ENCODE results near the gene ZNF423. TPM values are rescaled to one million over a fixed set of nuclear protein-coding genes. Genes with fewer than 3 reads are reported as not detected.
A peak's percentile ranks its signal among the peaks of the same experiment; 100 is the strongest.

ZNF423 gene
- total and polyA plus RNA-seq, 9 of the 15 experiments (the other 6 are each of a cell fraction or from before 2014, with no cell fraction given), result not detected

GRCh38 chr16:49620869-49621240 is 235.1 kb downstream of the ZNF423 start:
- Histone ChIP-seq H3K27ac (ENCODE audit: extremely low read depth, low read depth, low read length) (peak overlapping the region; percentile 77), H3K4me3 (no peak overlapping the region), H3K36me3 (ENCODE audit: control insufficient read depth, insufficient read depth, low read length) (no peaks in the 10 kb centered on the region), H3K9me1 (ENCODE audit: control insufficient read depth, insufficient read depth, low read length) (peaks cover 6% of the 10 kb centered on the region), H2AFZ (ENCODE audit: low read depth, low read length) (peak overlapping the region; percentile 94), H3K79me2 (ENCODE audit: control insufficient read depth, insufficient read depth, low read length) (no peaks in the 10 kb centered on the region), H3K4me2 (ENCODE audit: insufficient read depth, low read length) (peak overlapping the region; percentile 68; the same call in 1 of the 2 replicates), H3K4me1 (replicated peaks in 1 of 2; ENCODE audit: control insufficient read depth in 2 of 2, insufficient read depth in 2 of 2, low read length in 2 of 2) (peaks cover 24% of the 10 kb centered on the region in 2 experiments; a peak in 4 of 5 replicates), H3K27me3 (ENCODE audit: control insufficient read depth in 2 of 2, insufficient read depth in 2 of 2, low read length in 2 of 2) (0 out of 5 replicates have a peak, but pooled peaks cover 0 to 6% of the 10 kb centered on the region in 2 experiments), H4K20me1 (replicated peaks; ENCODE audit: control insufficient read depth, insufficient read depth, low read length) (no peaks in the 10 kb centered on the region), H3K9me3 (replicated peaks; ENCODE audit: control insufficient read depth, insufficient read depth, low read depth, low read length) (no peaks in the 10 kb centered on the region), H3K9ac (ENCODE audit: insufficient read depth in 1 of 2, low read depth in 2 of 2, low read length in 2 of 2) (peak overlapping the region; percentile 36 to 72; a peak in 2 of 4 replicates)
- FAIRE-seq (no peak), DNase-seq (ENCODE audit: extremely low read depth in 1 of 4, low spot score in 3 of 4) (peak in 3 of 4 experiments; percentile 23 to 29 (median 27)), ATAC-seq (peak; percentile 44)
- no peak for TF ChIP-seq NR4A1 (CRISPR knock-in tag; IDR thresholded peaks at IDR 0.05)
- TF ChIP-seq NR4A1 (tag; IDR thresholded peaks at IDR 0.05), result 0 out of 2 replicates have a peak, but pooled peaks have one; percentile 19
- 0 out of 2 replicates have a peak, but pooled peaks have one; percentile 15 for TF ChIP-seq ZNF589 (CRISPR knock-in tag; IDR thresholded peaks at IDR 0.05; ENCODE audit: low read depth)
- TF ChIP-seq DPF2 (IDR thresholded peaks at IDR 0.05), result peak; percentile 28; the same call in 1 of the 2 replicates
- no peak for TF ChIP-seq ESRRA (IDR thresholded peaks at IDR 0.05; ENCODE audit: borderline replicate concordance, low read depth)
- TF ChIP-seq TRIM24 (IDR thresholded peaks at IDR 0.05), result no peak
- TF ChIP-seq NR2C2 (CRISPR knock-in tag; IDR thresholded peaks at IDR 0.05), result no peak
- TF ChIP-seq NR2C2 (tag; IDR thresholded peaks at IDR 0.05), result 0 out of 2 replicates have a peak, but pooled peaks have one; percentile 8
- intact Hi-C loops (cut with micrococcal nuclease) (no loop called here), in situ Hi-C loops (cut with MboI) (no loop called here)
- 0% methylated on average over 2 of the region's 6 CpGs for WGBS (ENCODE audit: insufficient coverage, low coverage, missing lambda C conversion rate)
- CTCF ChIA-PET (ENCODE audit: low intra/inter-chr PET ratio), result no interaction called here
- POLR2A ChIA-PET, result interaction anchor here (0.7 kb wide), 1 partner anchor 211 kb away, joined by 3 read pairs; no protein-coding TSS in a partner anchor
- BruUV-seq (replicated peaks), result no TSS peak
